ENCODE measurements around the gene PMVK. TPM values are rescaled to one million over a fixed set of nuclear protein-coding genes. Genes with fewer than 3 reads are reported as not detected.
A peak's percentile ranks its signal among the peaks of the same experiment; 100 is the strongest.

Gene PMVK
- total RNA-seq, 1 donor from 2014 or later: 42.5 TPM

- no peak for DNase-seq (ENCODE audit: low spot score)
- intact Hi-C loops (cut with micrococcal nuclease): loop anchor here (1.0 kb wide), 3 partner anchors 37 to 99 kb away; no protein-coding TSS in a partner anchor
- Mint-ChIP-seq H3K4me3 (peak overlapping the region; percentile 90), H3K36me3 (ENCODE audit: low read depth) (peaks cover 45% of the 10 kb centered on the region), H3K4me1 (ENCODE audit: low read depth) (peaks cover 36% of the 10 kb centered on the region), H3K27me3 (ENCODE audit: insufficient read depth) (no peaks in the 10 kb centered on the region), H3K9me3 (no peaks in the 10 kb centered on the region), H3K27ac (peak overlapping the region; percentile 89)
These were observed 25.7 kb upstream of the PMVK start for GRCh38 chr1:154962156-154962749.

- H3K9me3 Mint-ChIP-seq: no peaks in the 10 kb centered on the region
These were observed 25.0 kb upstream of the PMVK start, which contains the start of gene PYGO2 for GRCh38 chr1:154961207-154962155. Gene PYGO2 (minus strand): TSS chr1:154961782. CDS start chr1:154961576, 206 bp downstream.

GRCh38 chr1:154960446-154961136 is 24.1 kb upstream of the PMVK start:
- H3K27me3 Mint-ChIP-seq (ENCODE audit: insufficient read depth): peaks cover 2% of the 10 kb centered on the region
- intact Hi-C loops (cut with micrococcal nuclease): loop anchor here (1.0 kb wide), 5 partner anchors 14 to 124 kb away; partner anchors contain the start of genes CKS1B, FLAD1 and ZBTB7B
- H3K9me3 Mint-ChIP-seq: no peaks in the 10 kb centered on the region
- DNase-seq (ENCODE audit: low spot score): no peak
- peak overlapping the region; percentile 93 for H3K27ac Mint-ChIP-seq
- H3K4me3 Mint-ChIP-seq: peak overlapping the region; percentile 96
- H3K36me3 Mint-ChIP-seq (ENCODE audit: low read depth): peaks cover 41% of the 10 kb centered on the region
- H3K4me1 Mint-ChIP-seq (ENCODE audit: low read depth): peaks cover 47% of the 10 kb centered on the region

More at GRCh38 chr1:154961207-154962155, 25.0 kb upstream of the PMVK start, which contains the start of gene PYGO2:
- Mint-ChIP-seq H3K36me3 (ENCODE audit: low read depth) (peaks cover 45% of the 10 kb centered on the region), H3K27ac (peak within 1 kb of the TSS; percentile 93), H3K27me3 (ENCODE audit: insufficient read depth) (peaks cover 2% of the 10 kb centered on the region), H3K4me3 (peak within 1 kb of the TSS; percentile 96), H3K4me1 (ENCODE audit: low read depth) (peaks cover 38% of the 10 kb centered on the region)
- intact Hi-C loops (cut with micrococcal nuclease): loop anchor here (1.0 kb wide), 8 partner anchors 13 to 123 kb away; partner anchors contain the start of genes CKS1B, FLAD1 and ZBTB7B
- peak; percentile 82 for DNase-seq (ENCODE audit: low spot score)

GRCh38 chr1:154959426-154959780 is 22.9 kb upstream of the PMVK start:
- DNase-seq (ENCODE audit: low spot score): no peak
- H3K4me1 Mint-ChIP-seq (ENCODE audit: low read depth): peaks cover 58% of the 10 kb centered on the region
- H3K4me3 Mint-ChIP-seq: peak overlapping the region; percentile 96
- intact Hi-C loops (cut with micrococcal nuclease): loop anchor here (5.0 kb wide), 1 partner anchor 352 kb away; the partner anchor contains the start of gene ADAR
- peaks cover 2% of the 10 kb centered on the region for H3K27me3 Mint-ChIP-seq (ENCODE audit: insufficient read depth)
- H3K36me3 Mint-ChIP-seq (ENCODE audit: low read depth): peaks cover 35% of the 10 kb centered on the region
- no peak overlapping the region for H3K27ac Mint-ChIP-seq
- no peaks in the 10 kb centered on the region for H3K9me3 Mint-ChIP-seq

- no peak for DNase-seq (ENCODE audit: low spot score)
- intact Hi-C loops (cut with micrococcal nuclease): loop anchor here (5.0 kb wide), 1 partner anchor 352 kb away; the partner anchor contains the start of gene ADAR
- peaks cover 33% of the 10 kb centered on the region for H3K36me3 Mint-ChIP-seq (ENCODE audit: low read depth)
- H3K4me3 Mint-ChIP-seq: peak overlapping the region; percentile 45
- H3K4me1 Mint-ChIP-seq (ENCODE audit: low read depth): peaks cover 61% of the 10 kb centered on the region
- peak overlapping the region; percentile 18 for H3K27ac Mint-ChIP-seq
- no peaks in the 10 kb centered on the region for H3K9me3 Mint-ChIP-seq
- peaks cover 2% of the 10 kb centered on the region for H3K27me3 Mint-ChIP-seq (ENCODE audit: insufficient read depth)
These were observed 22.3 kb upstream of the PMVK start for GRCh38 chr1:154958681-154959425.

GRCh38 chr1:154958036-154958435 is 21.5 kb upstream of the PMVK start:
- no peaks in the 10 kb centered on the region for H3K9me3 Mint-ChIP-seq
- DNase-seq (ENCODE audit: low spot score): no peak
- peaks cover 26% of the 10 kb centered on the region for H3K36me3 Mint-ChIP-seq (ENCODE audit: low read depth)
- H3K27ac Mint-ChIP-seq: no peak overlapping the region
- peak overlapping the region; percentile 30 for H3K4me3 Mint-ChIP-seq
- peaks cover 2% of the 10 kb centered on the region for H3K27me3 Mint-ChIP-seq (ENCODE audit: insufficient read depth)
- intact Hi-C loops (cut with micrococcal nuclease): loop anchor here (5.0 kb wide), 1 partner anchor 351 kb away; the partner anchor contains the start of gene ADAR
- peaks cover 62% of the 10 kb centered on the region for H3K4me1 Mint-ChIP-seq (ENCODE audit: low read depth)

GRCh38 chr1:154957091-154957657 is 20.7 kb upstream of the PMVK start:
- H3K36me3 Mint-ChIP-seq (ENCODE audit: low read depth): peaks cover 20% of the 10 kb centered on the region
- H3K27me3 Mint-ChIP-seq (ENCODE audit: insufficient read depth): peaks cover 2% of the 10 kb centered on the region
- intact Hi-C loops (cut with micrococcal nuclease): loop anchor here (5.0 kb wide), 1 partner anchor 350 kb away; the partner anchor contains the start of gene ADAR
- H3K9me3 Mint-ChIP-seq: no peaks in the 10 kb centered on the region
- H3K4me3 Mint-ChIP-seq: peak overlapping the region; percentile 15
- H3K27ac Mint-ChIP-seq: peak overlapping the region; percentile 30
- peaks cover 62% of the 10 kb centered on the region for H3K4me1 Mint-ChIP-seq (ENCODE audit: low read depth)
- DNase-seq (ENCODE audit: low spot score): no peak

GRCh38 chr1:154956544-154956941 is 20.0 kb upstream of the PMVK start:
- Mint-ChIP-seq H3K9me3 (no peaks in the 10 kb centered on the region), H3K4me3 (peak overlapping the region; percentile 94), H3K4me1 (ENCODE audit: low read depth) (peaks cover 66% of the 10 kb centered on the region), H3K27ac (peak overlapping the region; percentile 100), H3K36me3 (ENCODE audit: low read depth) (peaks cover 18% of the 10 kb centered on the region), H3K27me3 (ENCODE audit: insufficient read depth) (peaks cover 2% of the 10 kb centered on the region)
- intact Hi-C loops (cut with micrococcal nuclease): loop anchor here (5.0 kb wide), 1 partner anchor 349 kb away; the partner anchor contains the start of gene ADAR
- no peak for DNase-seq (ENCODE audit: low spot score)

GRCh38 chr1:154955718-154956543 is 19.4 kb upstream of the PMVK start, which contains the start of gene PBXIP1:
Gene PBXIP1 (minus strand): TSS chr1:154956099. CDS start chr1:154953721, 2,378 bp downstream.
- Mint-ChIP-seq H3K4me3 (peak within 1 kb of the TSS; percentile 94), H3K9me3 (no peaks in the 10 kb centered on the region), H3K27me3 (ENCODE audit: insufficient read depth) (peaks cover 2% of the 10 kb centered on the region), H3K27ac (peak within 1 kb of the TSS; percentile 100), H3K36me3 (ENCODE audit: low read depth) (peaks cover 16% of the 10 kb centered on the region), H3K4me1 (ENCODE audit: low read depth) (peaks cover 65% of the 10 kb centered on the region)
- intact Hi-C loops (cut with micrococcal nuclease): loop anchor here (1.0 to 5.0 kb wide), 5 partner anchors 18 to 397 kb away; partner anchors contain the start of genes ADAR, CKS1B and UBE2Q1
- peak; percentile 86 for DNase-seq (ENCODE audit: low spot score)

GRCh38 chr1:154955039-154955717 is 18.7 kb upstream of the PMVK start:
- intact Hi-C loops (cut with micrococcal nuclease): loop anchor here (1.0 to 5.0 kb wide), 5 partner anchors 18 to 396 kb away; partner anchors contain the start of genes ADAR, CKS1B and UBE2Q1
- Mint-ChIP-seq H3K4me1 (ENCODE audit: low read depth) (peaks cover 65% of the 10 kb centered on the region), H3K27ac (peak overlapping the region; percentile 100), H3K4me3 (peak overlapping the region; percentile 94), H3K9me3 (no peaks in the 10 kb centered on the region), H3K36me3 (ENCODE audit: low read depth) (peaks cover 18% of the 10 kb centered on the region), H3K27me3 (ENCODE audit: insufficient read depth) (peaks cover 2% of the 10 kb centered on the region)
- DNase-seq (ENCODE audit: low spot score): peak; percentile 90

Measured in activated T-helper 1 cell treated with anti-CD3 and anti-CD28 coated beads, Interleukin-12 subunit alpha, Interleukin-12 subunit beta, Interleukin-2, Interleukin-4 antibody, amounts not matched to agents 30 ng/mL and 10 ng/mL and 1 ng/mL, durations not matched to agents 14 hours and 24 hours and 36 hours (primary cell).